GM23338 (cell line): Measurements from ENCODE around the gene GREB1L. TPM values are rescaled to one million over a fixed set of nuclear protein-coding genes. Genes with fewer than 3 reads are reported as not detected.

Source experiments
- ATAC-seq: fragments of 200-7000 bp; cut with Tn5 transposase; 3 replicates; pipeline ENCODE4 v1.9.1; 2020
- DNase-seq: peaks from one replicate; pipeline ENCODE4 v3.0.0-alpha.2; 2015; ENCODE audit warnings: low spot score
- H2AFZ ChIP-seq: fragments of 200-600 bp; sonication (generic); 2 replicates; pipeline ENCODE4 v1.8.0; 2016; ENCODE audit warnings: antibody characterized with exemption, mild to moderate bottlenecking, moderate library complexity
- H3F3A ChIP-seq: fragments of 200-600 bp; sonication (generic); replicated peaks from 2 replicates; pipeline ENCODE4 v1.8.0; 2017; ENCODE audit warnings: antibody characterized with exemption, mixed run types, low read depth
- H3K27ac ChIP-seq: fragments of 200-600 bp; sonication (generic); 2 replicates; pipeline ENCODE4 v1.6.1; 2016; ENCODE audit warnings: low read depth
- H3K27me3 ChIP-seq: fragments of 200-600 bp; sonication (generic); 2 replicates; pipeline ENCODE4 v1.8.0; 2016; ENCODE audit warnings: mild to moderate bottlenecking, mixed run types, moderate library complexity; ENCODE audit not compliant: insufficient read depth
- H3K36me3 ChIP-seq: fragments of 200-600 bp; sonication (generic); 2 replicates; pipeline ENCODE4 v1.8.0; 2016; ENCODE audit warnings: mild to moderate bottlenecking; ENCODE audit not compliant: insufficient read depth
- H3K4me1 ChIP-seq: fragments of 200-600 bp; sonication (generic); 2 replicates; pipeline ENCODE4 v1.8.0; 2016; ENCODE audit warnings: mild to moderate bottlenecking, moderate library complexity; ENCODE audit not compliant: insufficient read depth
- H3K4me2 ChIP-seq: fragments of 200-600 bp; sonication (generic); 2 replicates; pipeline ENCODE4 v1.7.1; 2017; ENCODE audit warnings: mixed run types
- H3K4me3 ChIP-seq: fragments of 200-600 bp; sonication (generic); 2 replicates; pipeline ENCODE4 v1.6.1; 2016; ENCODE audit warnings: mixed run types
- H3K79me2 ChIP-seq: fragments of 200-600 bp; sonication (generic); replicated peaks from 2 replicates; pipeline ENCODE4 v1.8.0; 2017; ENCODE audit warnings: mild to moderate bottlenecking; ENCODE audit not compliant: insufficient read depth
- H3K9me2 ChIP-seq: fragments of 200-600 bp; sonication (generic); 2 replicates; pipeline ENCODE4 v1.8.0; 2017; ENCODE audit not compliant: insufficient read depth
- H4K20me1 ChIP-seq: fragments of 200-600 bp; sonication (generic); replicated peaks from 2 replicates; pipeline ENCODE4 v1.8.0; 2017; ENCODE audit warnings: mild to moderate bottlenecking; ENCODE audit not compliant: insufficient read depth
- H3K27ac Mint-ChIP-seq: 2 replicates; pipeline ENCODE4 v1.8.0; 2020; ENCODE audit warnings: inconsistent platforms, mild to moderate bottlenecking, moderate library complexity, mixed read lengths
- H3K27me3 Mint-ChIP-seq: 3 replicates; pipeline ENCODE4 v1.8.0; 2022; ENCODE audit warnings: low read depth, mild to moderate bottlenecking, moderate library complexity, mixed read lengths, inconsistent platforms; ENCODE audit not compliant: insufficient read depth, poor library complexity
- H3K36me3 Mint-ChIP-seq: 3 replicates; pipeline ENCODE4 v1.8.0; 2021; ENCODE audit warnings: low read depth, mild to moderate bottlenecking, inconsistent platforms, moderate library complexity, mixed read lengths
- H3K4me1 Mint-ChIP-seq: 3 replicates; pipeline ENCODE4 v1.8.0; 2020; ENCODE audit warnings: mild to moderate bottlenecking, inconsistent platforms, mixed read lengths
- H3K4me3 Mint-ChIP-seq: 3 replicates; pipeline ENCODE4 v1.8.0; 2021; ENCODE audit warnings: moderate library complexity, mild to moderate bottlenecking, inconsistent platforms, mixed read lengths
- H3K9me3 Mint-ChIP-seq: 3 replicates; pipeline ENCODE4 v1.8.0; 2020; ENCODE audit warnings: moderate library complexity, mild to moderate bottlenecking, inconsistent platforms, mixed read lengths
- CTCF ChIP-seq, 2 experiments: fragments of 200-600 bp in 1 of 2; sonication (generic) in 1 of 2; conservative IDR thresholded peaks; 2 replicates each; pipeline versions ENCODE4 v1.5.1 to v1.6.1; 2016 to 2017; ENCODE audit warnings: antibody characterized with exemption in 2 of 2, low read depth in 2 of 2, mild to moderate bottlenecking in 2 of 2, moderate library complexity in 1 of 2
- ETS1 ChIP-seq: IDR thresholded peaks from 2 replicates; pipeline ENCODE4 v1.6.1; 2016; ENCODE audit warnings: antibody characterized with exemption
- REST ChIP-seq: IDR thresholded peaks from one replicate; pipeline ENCODE4 v1.6.1; 2018; ENCODE audit warnings: antibody characterized with exemption; ENCODE audit not compliant: unreplicated experiment
- ZNF114 ChIP-seq: fragments of 250-450 bp; sonication (Bioruptor Pico); IDR thresholded peaks from 2 replicates; pipeline ENCODE4 v1.5.0; 2020; ENCODE audit warnings: mild to moderate bottlenecking, moderate library complexity
- ZNF462 ChIP-seq: fragments of 250-450 bp; sonication (Bioruptor Pico); IDR thresholded peaks from 2 replicates; pipeline ENCODE4 v1.5.0; 2020; ENCODE audit warnings: mild to moderate bottlenecking, moderate library complexity
- polyA plus RNA-seq: library from polyadenylated mRNA; unstranded; fragments of >200 nt; fragmentation: Nextera tagmentation; extraction: Ambion mirVana; gene quantifications from 2 replicates; pipeline ENCODE4 v1.2.1, GENCODE V29; 2016
- total RNA-seq: library from RNA; depleted of rRNA; stranded (reverse); fragments of >200 nt; shearing (Covaris generic); gene quantifications from 2 replicates; pipeline ENCODE4 v1.2.3, GENCODE V29; 2014

GREB1L gene
- total and polyA plus RNA-seq, 2 experiments from 2014 or later = 0.03 to 0.29 TPM

GRCh38 chr18:21192308-21192624, 49.8 kb upstream of the GREB1L start (continued):
- TF ChIP-seq ZNF462 (CRISPR knock-in tag) (no peak), REST (no peak)

DNA sequence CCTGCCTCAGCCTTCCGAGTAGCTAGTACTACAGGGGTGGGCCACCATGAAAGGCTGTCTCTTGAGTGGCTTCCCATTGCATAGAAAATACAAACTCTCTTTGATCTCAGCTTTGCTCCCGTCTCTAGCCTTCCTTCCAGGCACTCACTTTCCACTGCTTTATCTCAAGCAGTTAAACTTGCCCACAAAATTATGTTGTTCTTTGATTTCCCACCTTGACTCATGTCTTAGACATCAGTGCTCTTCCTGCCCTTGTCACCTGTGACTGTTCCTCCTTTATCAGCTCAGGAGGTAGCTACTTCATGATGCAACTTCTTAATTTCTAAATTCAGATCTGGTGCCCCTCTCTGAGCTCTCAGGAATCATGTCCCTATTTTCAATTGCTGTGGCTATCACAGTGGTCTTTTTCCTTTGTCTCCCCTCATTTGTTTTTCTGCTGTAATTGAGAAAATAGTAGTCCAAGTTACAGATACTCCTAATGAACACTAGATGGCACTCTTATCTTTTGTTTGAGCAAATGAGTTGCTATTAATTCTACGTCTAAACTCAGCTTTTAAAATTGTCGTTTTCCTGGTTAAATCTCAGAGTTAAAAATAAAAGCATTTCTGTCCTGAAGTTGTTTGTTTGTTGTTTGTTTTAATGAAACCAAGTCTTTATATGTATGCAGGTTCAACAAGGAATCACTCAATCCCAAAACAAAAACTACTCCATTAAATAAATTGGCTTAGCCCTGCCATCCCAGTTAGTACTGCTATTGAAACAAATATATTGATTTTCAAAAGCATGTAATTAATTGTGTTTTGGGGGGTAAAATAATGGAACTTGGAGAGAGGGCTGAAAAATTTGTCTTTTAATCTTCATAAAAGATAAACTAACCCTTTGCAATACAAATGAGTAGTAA, 46.9 kb upstream of the GREB1L start:
- TF ChIP-seq ZNF114 (CRISPR knock-in tag) (no peak), CTCF (conservative IDR thresholded peaks at IDR 0.05; ENCODE audit: low read depth in 2 of 2) (peak in 1 of 2 experiments; percentile 92; a peak in 3 of 4 replicates), ETS1 (no peak)
- Histone ChIP-seq H3K4me1 (no peaks in the 10 kb centered on the region), H3K79me2 (no peaks in the 10 kb centered on the region), H3K4me2 (no peak overlapping the region), H2AFZ (no peak overlapping the region), H3K27ac (no peak overlapping the region), H3F3A (no peaks in the 10 kb centered on the region), H3K27me3 (no peaks in the 10 kb centered on the region), H3K9me2 (no peaks in the 10 kb centered on the region), H4K20me1 (no peaks in the 10 kb centered on the region), H3K36me3 (no peaks in the 10 kb centered on the region), H3K4me3 (no peak overlapping the region)
- DNase-seq = peak; percentile 67
- Mint-ChIP-seq H3K27ac (no peak overlapping the region), H3K4me1 (no peaks in the 10 kb centered on the region), H3K36me3 (no peaks in the 10 kb centered on the region), H3K9me3 (no peaks in the 10 kb centered on the region), H3K4me3 (no peak overlapping the region), H3K27me3 (peaks cover 4% of the 10 kb centered on the region)
- ATAC-seq = peak; percentile 28; the same call in 1 of the 3 replicates
